Activated CD4-positive, CD25-positive, alpha-beta regulatory T cell treated with anti-CD3 and anti-CD28 coated beads, Interleukin-2, amount 50 U/mL, for 24 hours (primary cell): ENCODE results near the gene RTTN.
"Not testable (repeated sequence)": the region's sequence is repeated elsewhere in the genome, so short reads cannot be mapped to it uniquely, and the experiment has no call there.

ENCODE experiments used
- ATAC-seq, 2 donors: fragments of 150-1000 bp; cut with Tn5 transposase; one replicate each; pipeline ENCODE4 v1.10.0; 2021; ENCODE audit warnings: mild to moderate bottlenecking in 1 of 2, moderate library complexity in 1 of 2

The RTTN gene

GRCh38 chr18:70148039-70148938 is 57.2 kb downstream of the RTTN start:
- no peak for ATAC-seq

GRCh38 chr18:70146174-70146573 is 59.3 kb downstream of the RTTN start:
- no peak for ATAC-seq

DNA sequence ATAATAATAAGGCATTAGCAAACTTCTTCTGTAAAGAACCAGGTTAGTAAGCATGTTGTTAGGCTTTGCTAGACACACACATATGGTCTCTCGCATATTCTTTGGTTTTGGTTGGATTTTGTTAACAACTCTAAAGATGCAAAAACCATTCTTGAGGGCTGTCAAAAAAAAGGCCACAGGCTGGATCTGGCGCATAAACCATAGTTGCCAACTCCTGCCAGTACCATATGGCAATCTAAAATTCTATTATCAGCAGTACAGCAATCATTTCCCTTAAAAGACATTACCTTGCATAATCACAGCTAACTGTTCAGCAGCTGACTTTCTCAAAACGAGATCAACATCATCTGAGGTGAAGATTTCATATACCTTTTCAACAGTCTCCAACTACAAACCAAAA is 63.5 kb downstream of the RTTN start:
- no peak for ATAC-seq

GRCh38 chr18:70139138-70139537 is 66.3 kb downstream of the RTTN start:
- ATAC-seq = no peak

DNA sequence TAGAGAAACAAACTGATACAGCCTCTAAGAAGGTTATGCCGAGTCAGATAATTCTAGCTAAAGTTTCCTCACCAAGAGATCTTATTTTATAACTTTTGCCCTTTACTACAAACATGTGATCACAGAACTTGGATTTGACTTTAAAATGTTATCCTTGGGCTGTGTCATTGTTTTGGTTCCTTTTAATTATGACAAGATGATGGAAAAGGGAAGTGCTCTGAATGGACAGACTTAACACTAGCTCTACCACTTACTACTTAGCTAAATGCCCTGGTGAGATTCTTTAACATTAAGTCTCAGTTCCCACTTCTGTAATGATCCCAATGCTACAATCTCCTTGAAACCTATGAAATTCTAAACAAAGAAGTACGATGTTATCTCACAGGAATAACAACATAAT is 69.9 kb downstream of the RTTN start:
- ATAC-seq = no peak

DNA sequence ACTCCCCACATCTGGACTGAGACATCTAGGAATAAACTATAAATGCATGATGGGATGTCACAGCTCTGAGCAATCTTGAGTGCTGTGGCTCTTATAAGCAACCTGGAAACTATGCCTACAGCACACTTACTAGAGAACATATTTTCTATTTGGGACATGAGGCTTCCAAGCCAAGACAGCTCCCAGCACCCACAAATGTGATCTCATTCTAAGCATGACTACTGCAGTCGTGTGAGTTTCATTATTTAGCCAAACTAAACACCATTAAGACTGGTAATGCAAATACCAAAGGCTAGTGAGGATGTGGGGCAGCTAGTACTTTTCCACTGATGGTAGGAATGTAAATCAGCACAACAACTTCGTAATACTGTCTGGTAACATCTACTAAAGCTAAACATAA is 72.5 kb downstream of the RTTN start:
- ATAC-seq = no peak

GRCh38 chr18:70128271-70128670 is 77.2 kb downstream of the RTTN start:
- no peak for ATAC-seq

GRCh38 chr18:70127359-70127758 is 78.1 kb downstream of the RTTN start:
- ATAC-seq = no peak

DNA sequence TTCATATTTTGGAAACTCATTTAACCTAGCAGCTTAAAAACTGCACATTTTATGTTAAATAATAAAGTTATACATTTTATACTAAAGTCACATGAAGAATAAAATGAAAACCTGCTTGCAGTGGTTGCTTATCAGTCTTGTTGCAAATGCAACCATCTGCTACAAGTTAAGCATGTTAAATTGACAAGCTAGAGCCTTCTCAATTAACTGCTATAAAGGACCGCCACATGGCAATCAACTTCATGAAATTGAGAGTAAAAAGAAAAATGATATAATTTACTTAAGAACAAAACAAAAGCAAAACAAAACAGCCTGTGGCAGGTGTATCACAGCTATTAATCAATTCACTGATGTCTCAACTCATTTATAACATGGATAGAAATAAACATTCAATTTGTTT is 78.7 kb downstream of the RTTN start:
- ATAC-seq = no peak

DNA sequence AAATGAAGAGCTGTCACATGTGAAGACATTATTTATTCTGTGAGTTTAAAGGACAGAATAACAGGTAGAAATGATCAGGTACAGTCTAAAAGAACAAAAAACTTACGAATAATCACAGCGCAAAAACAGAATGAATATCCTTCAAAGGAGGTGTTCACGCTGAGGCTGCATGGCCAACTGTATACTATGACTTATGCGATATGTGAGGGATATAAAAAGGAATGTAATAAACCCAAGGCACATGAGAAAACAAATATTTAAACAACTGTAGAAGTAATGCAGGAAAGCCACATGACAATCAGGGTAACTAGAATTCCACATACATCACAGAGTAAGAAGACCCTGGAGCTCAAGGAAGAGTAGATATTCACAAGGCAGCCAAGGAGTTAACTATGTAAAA is 81.3 kb downstream of the RTTN start:
- ATAC-seq = no peak

- no peak for ATAC-seq
These were observed 83.6 kb downstream of the RTTN start for GRCh38 chr18:70121842-70122241.

DNA sequence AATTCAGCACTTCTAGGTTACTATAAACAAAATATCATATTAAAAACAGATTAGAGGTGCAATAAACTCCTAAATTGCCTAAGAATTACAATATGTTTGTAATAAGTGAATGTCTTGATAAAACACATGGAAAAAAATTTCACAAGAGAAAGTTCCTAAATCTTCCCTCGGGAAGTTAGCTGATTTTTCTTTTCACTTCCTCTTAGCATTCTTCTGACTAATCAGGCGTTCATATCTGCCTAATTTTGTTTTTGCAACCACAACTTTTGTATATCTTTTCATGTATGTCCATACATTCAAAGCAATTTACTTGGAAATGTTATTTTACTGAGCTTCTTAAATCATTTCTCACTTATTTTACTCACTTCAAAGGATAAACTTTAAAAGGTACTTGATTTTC is 88.5 kb downstream of the RTTN start:
- ATAC-seq = no peak

GRCh38 chr18:70113511-70113910 is 92.0 kb downstream of the RTTN start:
- ATAC-seq = no peak

GRCh38 chr18:70110678-70111077 is 94.8 kb downstream of the RTTN start:
- ATAC-seq = no peak

- ATAC-seq = no peak
These were observed 98.4 kb downstream of the RTTN start for GRCh38 chr18:70107091-70107490.

DNA sequence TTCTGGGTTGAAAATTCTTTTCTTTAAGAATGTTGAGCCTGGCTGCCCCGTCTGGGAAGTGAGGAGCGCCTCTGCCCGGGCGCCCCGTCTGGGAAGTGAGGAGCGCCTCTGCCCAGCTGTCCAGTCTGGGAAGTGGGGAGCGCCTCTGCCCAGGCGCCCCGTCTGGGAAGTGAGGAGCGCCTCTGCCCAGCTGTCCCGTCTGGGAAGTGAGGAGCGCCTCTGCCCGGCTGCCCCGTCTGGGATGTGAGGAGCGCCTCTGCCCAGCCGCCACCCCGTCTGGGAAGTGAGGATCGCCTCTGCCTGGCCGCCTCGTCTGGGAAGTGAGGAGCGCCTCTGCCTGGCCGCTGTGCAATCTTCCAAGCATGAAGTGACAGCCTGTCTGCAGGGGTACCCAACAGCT is 102.6 kb downstream of the RTTN start:
- not testable (repeated sequence) for ATAC-seq

DNA sequence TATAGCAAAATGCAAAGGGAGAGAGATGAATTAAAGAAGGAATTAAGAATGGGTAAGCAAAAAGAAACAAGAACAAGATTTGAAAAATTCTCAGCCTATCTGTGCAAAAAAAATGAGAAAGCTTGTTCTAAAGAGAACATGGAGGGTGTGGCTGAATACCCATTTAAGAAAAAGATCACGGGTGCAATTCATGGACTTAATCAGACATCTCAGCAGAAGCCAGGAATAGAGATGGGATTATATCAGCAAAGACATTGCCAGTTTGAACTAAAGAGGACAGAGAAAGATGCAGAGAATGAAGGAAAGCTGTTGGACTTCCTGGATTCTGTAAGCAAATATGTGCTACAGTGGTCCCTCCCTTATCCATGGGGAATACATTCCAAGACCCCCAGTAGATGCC is 115.6 kb downstream of the RTTN start:
- no peak for ATAC-seq

- no peak for ATAC-seq
These were observed 119.4 kb downstream of the RTTN start for GRCh38 chr18:70086085-70086484.

DNA sequence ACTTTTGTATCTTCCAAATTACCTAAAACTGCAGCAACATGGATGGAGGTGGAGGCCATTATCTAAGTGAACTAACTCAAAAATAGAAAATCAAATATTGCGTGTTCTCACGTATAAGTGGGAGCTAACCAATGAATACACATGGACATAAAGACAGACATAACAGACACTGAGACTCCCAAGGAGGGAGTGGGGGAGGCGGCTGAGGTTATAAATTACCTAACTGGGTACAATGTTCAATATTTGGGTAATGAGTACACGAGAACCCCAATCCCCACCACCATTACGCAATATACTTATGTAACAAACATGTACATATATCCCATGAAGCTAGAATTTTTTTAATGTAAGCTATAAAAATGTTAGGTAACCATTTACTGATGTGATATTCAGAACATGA is 119.8 kb downstream of the RTTN start:
- no peak for ATAC-seq

DNA sequence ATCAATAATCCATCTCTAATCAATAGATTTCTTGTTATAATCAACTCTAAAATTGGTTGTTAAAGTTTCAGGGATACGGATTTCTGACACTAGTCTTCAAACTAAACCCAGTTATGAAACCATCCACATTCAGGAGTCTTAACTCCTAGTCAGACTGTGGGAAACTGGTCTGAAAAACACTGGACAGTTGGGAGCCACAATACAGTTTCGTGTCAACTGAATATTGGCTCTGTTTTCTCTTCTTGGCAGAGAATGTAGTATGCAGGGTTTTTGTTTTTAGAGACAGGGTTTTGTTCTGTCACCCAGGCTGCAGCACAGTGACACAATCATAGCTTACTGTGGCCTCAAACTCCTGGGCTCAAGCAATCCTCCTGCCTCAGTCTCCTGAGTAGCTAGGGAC is 123.1 kb downstream of the RTTN start:
- ATAC-seq = no peak

GRCh38 chr18:70078106-70078505 is 127.4 kb downstream of the RTTN start:
- ATAC-seq = peak in 1 of 2 donors; percentile 36

DNA sequence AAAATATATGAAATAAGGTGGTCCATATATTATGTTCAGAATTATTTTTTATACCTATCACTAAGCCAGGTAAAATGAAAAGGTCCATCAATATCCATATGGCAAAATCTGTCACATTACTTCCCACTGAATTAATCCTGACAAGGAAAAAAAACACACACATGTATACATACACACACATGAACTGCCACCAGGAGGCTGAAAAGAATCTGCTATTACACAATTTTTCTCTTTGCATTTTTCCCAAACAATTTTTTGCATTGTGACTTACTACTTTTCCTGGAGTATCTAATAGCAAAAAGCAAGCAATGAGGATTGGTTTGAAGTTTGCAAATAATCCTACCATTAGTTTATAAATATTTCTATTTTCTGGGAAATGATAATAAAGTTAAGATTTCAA is 129.6 kb downstream of the RTTN start:
- no peak for ATAC-seq

GRCh38 chr18:70074116-70074515 is 131.4 kb downstream of the RTTN start:
- no peak for ATAC-seq

- ATAC-seq = no peak
These were observed 132.1 kb downstream of the RTTN start for GRCh38 chr18:70073432-70073831.

DNA sequence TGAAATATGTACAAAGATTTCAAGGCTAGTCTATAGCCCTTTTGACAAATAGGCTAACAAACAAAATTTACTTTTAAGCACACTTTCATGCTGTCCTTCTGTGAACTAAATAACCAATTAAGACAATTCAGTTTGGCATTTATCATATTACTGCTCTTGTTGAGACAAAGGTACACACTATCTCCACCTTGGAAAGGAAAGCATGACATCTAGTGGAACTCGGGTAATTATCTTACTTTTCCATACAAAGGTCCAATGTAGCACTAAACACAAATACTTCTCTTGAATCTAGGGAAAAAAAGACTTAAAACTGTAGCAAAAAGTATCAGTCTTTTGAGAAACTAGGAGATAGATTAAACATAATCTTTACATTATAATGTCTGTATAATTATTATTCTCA is 132.8 kb downstream of the RTTN start:
- ATAC-seq = no peak
